GM12892 (cell line): ENCODE measurements around the gene ODAD2.

Experiments
- POLR2A ChIP-seq: IDR thresholded peaks from 2 replicates; pipeline ENCODE4 v1.6.1; 2011; ENCODE audit warnings: low read depth, low read length, control low read depth
- POLR2AphosphoS5 ChIP-seq: IDR thresholded peaks from 2 replicates; pipeline ENCODE4 v1.6.1; 2011; ENCODE audit warnings: low read depth, low read length, control low read depth
- TAF1 ChIP-seq: IDR thresholded peaks from 2 replicates; pipeline ENCODE4 v1.6.1; 2011; ENCODE audit warnings: low read depth, mild to moderate bottlenecking, control low read depth, low read length, borderline replicate concordance

GRCh38 chr10:28043941-28044340 is 45.1 kb upstream of the ODAD2 start:
- TF ChIP-seq POLR2A = no peak
- TF ChIP-seq TAF1 = no peak
- no peak for TF ChIP-seq POLR2AphosphoS5
